GM20000 (cell line): Measurements from ENCODE around the gene FIG4.
A peak's percentile ranks its signal among the peaks of the same experiment; 100 is the strongest.

Source experiments
- DNase-seq: peaks from one replicate; pipeline ENCODE4 v3.0.0; 2012; ENCODE audit warnings: low spot score
- CTCF ChIP-seq: IDR thresholded peaks from 2 replicates; pipeline ENCODE4 v1.5.1; 2012; ENCODE audit warnings: mild to moderate bottlenecking, control low read depth; ENCODE audit errors: extremely low read depth, missing control alignments

FIG4 gene

GRCh38 chr6:109687271-109687761 lies 3.8 kb upstream of the FIG4 start:
- no peak for DNase-seq
- no peak for TF ChIP-seq CTCF

DNA sequence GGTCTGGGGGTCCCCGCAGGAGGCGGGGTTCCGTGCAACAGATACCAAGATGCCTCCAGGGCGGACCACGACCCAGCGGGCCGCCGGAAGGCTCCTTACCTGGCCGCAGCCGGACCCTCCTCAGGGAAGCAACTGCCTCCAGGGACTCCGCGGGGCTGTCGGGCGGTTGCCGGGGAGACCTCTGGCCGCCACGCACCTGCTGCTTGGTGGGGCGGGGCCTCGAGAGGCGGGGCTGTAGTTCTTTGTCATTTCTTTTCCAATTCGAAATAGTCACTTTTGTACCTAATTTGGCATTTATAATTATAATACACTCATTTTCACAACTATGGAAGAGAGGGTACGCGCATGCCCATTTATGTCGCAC lies 741 bp upstream of the FIG4 start:
- no peak for TF ChIP-seq CTCF
- peak; percentile 59 for DNase-seq

DNA sequence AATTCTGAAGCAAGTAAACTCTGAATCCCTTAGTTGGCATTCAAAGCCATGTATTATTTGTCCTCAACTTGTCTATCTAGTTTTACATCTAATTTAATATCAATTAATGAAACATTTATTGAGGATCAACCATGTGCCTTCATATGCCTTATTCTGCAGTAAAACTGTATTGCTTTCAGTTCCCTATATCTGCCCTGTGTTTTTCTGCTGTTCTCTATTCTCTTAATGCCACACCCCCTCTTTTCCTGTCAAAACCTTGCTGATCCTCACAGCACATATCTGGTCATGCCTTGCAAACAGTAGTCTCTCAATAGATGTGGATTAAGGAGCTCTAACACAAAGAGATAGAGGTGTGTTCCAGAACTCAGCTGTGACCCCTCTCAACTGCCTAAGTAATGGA lies 2.0 kb downstream of the FIG4 start:
- no peak for DNase-seq
- TF ChIP-seq CTCF = no peak

DNA sequence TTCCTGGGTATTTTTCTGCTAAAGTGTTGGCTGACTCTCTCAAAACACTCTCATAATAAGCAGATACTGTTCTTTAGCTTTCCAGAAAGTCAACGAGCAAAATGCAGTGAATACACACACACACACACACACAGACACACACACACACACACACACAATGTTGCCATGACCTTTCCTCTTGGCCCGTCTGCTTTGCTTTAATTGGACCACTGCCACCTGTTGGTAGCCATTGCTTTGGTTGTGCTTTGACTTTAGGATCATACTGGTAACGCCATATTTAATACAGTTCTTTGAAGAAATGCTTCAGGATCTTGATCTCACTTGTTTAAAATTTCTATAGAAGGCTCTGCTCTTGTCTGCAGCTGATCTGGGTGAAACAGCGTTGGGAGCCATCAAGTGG lies 4.4 kb downstream of the FIG4 start:
- DNase-seq = no peak

GRCh38 chr6:109696355-109696754 lies 5.3 kb downstream of the FIG4 start:
- DNase-seq = no peak
- no peak for TF ChIP-seq CTCF

More for the DNA sequence above, 4.4 kb downstream of the FIG4 start:
- TF ChIP-seq CTCF = peak; percentile 4

GRCh38 chr6:109701221-109701620 lies 10.1 kb downstream of the FIG4 start:
- no peak for DNase-seq
- no peak for TF ChIP-seq CTCF

DNA sequence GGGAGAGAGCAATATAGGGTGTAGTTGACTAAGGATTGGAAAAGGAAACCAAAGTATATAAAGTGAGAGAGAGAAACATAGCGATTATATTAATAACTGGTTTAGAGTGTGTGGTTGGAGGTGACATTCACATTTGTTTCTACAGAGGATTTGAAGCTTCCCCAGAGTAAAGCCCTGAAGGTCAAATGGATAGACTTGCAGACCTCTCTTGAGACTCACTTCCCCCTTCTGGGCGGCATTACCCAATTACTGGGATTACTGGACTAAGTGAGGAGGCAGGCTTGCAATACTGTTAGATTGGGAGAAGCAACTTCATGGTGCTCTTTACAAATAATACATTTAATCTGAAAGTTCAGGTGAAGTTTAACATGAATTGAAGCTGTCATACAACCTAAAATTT lies 10.7 kb downstream of the FIG4 start:
- TF ChIP-seq CTCF = no peak
- no peak for DNase-seq
